GM21576 (cell line): ENCODE results near the gene CNFN.

Source experiments
- ATAC-seq: cut with Tn5 transposase; IDR thresholded peaks from one replicate; pipeline ENCODE4 v1.9.1; 2021; ENCODE audit warnings: mild to moderate bottlenecking, moderate library complexity; ENCODE audit not compliant: unreplicated experiment

CNFN gene

GRCh38 chr19:42389899-42390298 lies at the start of gene CNFN:
TSS of gene CNFN (minus strand) at chr19:42390297. CDS start at chr19:42389037, 1,260 bp downstream.
- no peak for ATAC-seq

GRCh38 chr19:42436006-42436405 lies 45.9 kb upstream of the CNFN start:
- ATAC-seq, result no peak

- ATAC-seq, result no peak
Measured at GRCh38 chr19:42435316-42435715, 45.2 kb upstream of the CNFN start.

GRCh38 chr19:42433503-42434260 lies 43.6 kb upstream of the CNFN start:
- ATAC-seq, result no peak

GRCh38 chr19:42431486-42431885 lies 41.4 kb upstream of the CNFN start:
- no peak for ATAC-seq

GRCh38 chr19:42428676-42429075 lies 38.6 kb upstream of the CNFN start:
- ATAC-seq, result no peak

- no peak for ATAC-seq
Measured at GRCh38 chr19:42427313-42427712, 37.2 kb upstream of the CNFN start, which contains the start of gene LIPE. TSS of gene LIPE (minus strand) at chr19:42427388. CDS start at chr19:42427149, 239 bp downstream.

GRCh38 chr19:42426643-42427042 lies 36.5 kb upstream of the CNFN start:
- ATAC-seq, result no peak

GRCh38 chr19:42424712-42425131 lies 34.6 kb upstream of the CNFN start:
- no peak for ATAC-seq

- ATAC-seq, result no peak
Measured at GRCh38 chr19:42424345-42424707, 34.2 kb upstream of the CNFN start.

- peak; percentile 72 for ATAC-seq
Measured at GRCh38 chr19:42423462-42424344, 33.6 kb upstream of the CNFN start.

- ATAC-seq, result peak; percentile 29
Measured at GRCh38 chr19:42422901-42423461, 32.9 kb upstream of the CNFN start.

GRCh38 chr19:42422092-42422900 lies 32.2 kb upstream of the CNFN start:
- ATAC-seq, result no peak

GRCh38 chr19:42421591-42422031 lies 31.5 kb upstream of the CNFN start:
- no peak for ATAC-seq

GRCh38 chr19:42421101-42421500 lies 31.0 kb upstream of the CNFN start:
- no peak for ATAC-seq

GRCh38 chr19:42420055-42420544 lies 30.0 kb upstream of the CNFN start:
- no peak for ATAC-seq

GRCh38 chr19:42419309-42419708 lies 29.2 kb upstream of the CNFN start:
- no peak for ATAC-seq

- ATAC-seq, result no peak
Measured at GRCh38 chr19:42412661-42413076, 22.6 kb upstream of the CNFN start.

GRCh38 chr19:42412227-42412626 lies 22.1 kb upstream of the CNFN start:
- ATAC-seq, result no peak

- no peak for ATAC-seq
Measured at GRCh38 chr19:42411581-42412178, 21.6 kb upstream of the CNFN start.
